HG03558 (cell line): ENCODE measurements around the gene RNF112.

Experiments used
- ATAC-seq: cut with Tn5 transposase; IDR thresholded peaks from one replicate; pipeline ENCODE4 v1.9.1; 2021; ENCODE audit warnings: moderate number of reproducible peaks; ENCODE audit not compliant: unreplicated experiment; ENCODE audit errors: extremely low read depth

RNF112 gene

GRCh38 chr17:19387921-19388521 lies 23.0 kb upstream of the RNF112 start:
- no peak for ATAC-seq

GRCh38 chr17:19388791-19389785 lies 21.9 kb upstream of the RNF112 start:
- ATAC-seq, result no peak

- ATAC-seq, result no peak
These were observed 20.1 kb upstream of the RNF112 start for GRCh38 chr17:19390951-19391350.

- no peak for ATAC-seq
These were observed 19.6 kb upstream of the RNF112 start for GRCh38 chr17:19391432-19391831.

GRCh38 chr17:19392303-19392702 lies 18.7 kb upstream of the RNF112 start:
- ATAC-seq, result no peak

GRCh38 chr17:19397556-19398041 lies 13.4 kb upstream of the RNF112 start:
- ATAC-seq, result no peak

- no peak for ATAC-seq
These were observed 12.5 kb upstream of the RNF112 start for GRCh38 chr17:19398301-19399181.

GRCh38 chr17:19399750-19400450 lies 11.1 kb upstream of the RNF112 start:
- ATAC-seq, result no peak

GRCh38 chr17:19401321-19402010 lies 9.6 kb upstream of the RNF112 start:
- ATAC-seq, result no peak

GRCh38 chr17:19402171-19402570 lies 8.9 kb upstream of the RNF112 start:
- no peak for ATAC-seq

- no peak for ATAC-seq
These were observed 8.0 kb upstream of the RNF112 start for GRCh38 chr17:19403021-19403420.

- ATAC-seq, result no peak
These were observed 6.8 kb upstream of the RNF112 start for GRCh38 chr17:19404264-19404663.

- ATAC-seq, result no peak
These were observed 5.9 kb upstream of the RNF112 start for GRCh38 chr17:19405114-19405513.

GRCh38 chr17:19407601-19408345 lies 3.3 kb upstream of the RNF112 start:
- no peak for ATAC-seq

- no peak for ATAC-seq
These were observed 2.7 kb upstream of the RNF112 start for GRCh38 chr17:19408346-19408710.

GRCh38 chr17:19409066-19409465 lies 2.0 kb upstream of the RNF112 start:
- no peak for ATAC-seq

- ATAC-seq, result no peak
These were observed 1.5 kb upstream of the RNF112 start for GRCh38 chr17:19409509-19409908.

- ATAC-seq, result no peak
These were observed 941 bp upstream of the RNF112 start for GRCh38 chr17:19410091-19410490.

GRCh38 chr17:19411631-19412030 lies 599 bp downstream of the RNF112 start:
- no peak for ATAC-seq
